Stimulated activated CD8-positive, alpha-beta memory T cell treated with anti-CD3 and anti-CD28 coated beads, Interleukin-4, amount 100 ng/mL, for 1 hour (primary cell): ENCODE results near the gene SLC38A8.
A peak's percentile ranks its signal among the peaks of the same experiment; 100 is the strongest.

Experiments used
- DNase-seq, 2 donors: peaks; one replicate each; pipeline ENCODE4 v3.0.0-alpha.2; 2020; ENCODE audit warnings: low read depth in 2 of 2, low spot score in 1 of 2

Gene SLC38A8

GRCh38 chr16:84033251-84034195 is 9.1 kb downstream of the SLC38A8 start:
- DNase-seq: no peak

- DNase-seq: no peak
Measured at GRCh38 chr16:84032458-84033178, 10.0 kb downstream of the SLC38A8 start.

DNA sequence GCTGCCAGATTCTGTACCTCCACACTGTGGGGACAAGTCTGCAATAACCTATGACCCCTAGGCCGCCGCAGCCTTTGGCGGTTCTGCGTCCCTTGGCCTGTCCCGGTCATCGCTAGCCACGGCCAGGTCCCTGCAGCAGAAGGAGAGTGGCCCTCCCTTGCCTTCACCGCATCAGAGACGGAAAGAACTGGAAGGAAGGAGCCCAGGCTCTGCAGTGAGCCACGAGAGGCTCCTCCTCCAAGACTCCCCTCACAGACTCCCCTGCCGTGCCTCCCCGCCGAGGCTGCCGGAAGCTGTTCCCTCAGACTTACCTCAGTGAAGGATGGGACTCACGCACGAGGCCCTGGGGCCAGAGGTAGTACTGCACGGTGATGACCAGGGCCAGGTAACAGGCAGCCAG is 11.0 kb downstream of the SLC38A8 start:
- no peak for DNase-seq

GRCh38 chr16:84029297-84030047 is 13.1 kb downstream of the SLC38A8 start:
- DNase-seq: no peak

GRCh38 chr16:84027625-84028024 is 15.0 kb downstream of the SLC38A8 start:
- no peak for DNase-seq

GRCh38 chr16:84026606-84027005 is 16.0 kb downstream of the SLC38A8 start:
- no peak for DNase-seq

- DNase-seq: no peak
Measured at GRCh38 chr16:84024854-84025253, 17.7 kb downstream of the SLC38A8 start.

GRCh38 chr16:84022644-84023043 is 20.0 kb downstream of the SLC38A8 start:
- DNase-seq: no peak

DNA sequence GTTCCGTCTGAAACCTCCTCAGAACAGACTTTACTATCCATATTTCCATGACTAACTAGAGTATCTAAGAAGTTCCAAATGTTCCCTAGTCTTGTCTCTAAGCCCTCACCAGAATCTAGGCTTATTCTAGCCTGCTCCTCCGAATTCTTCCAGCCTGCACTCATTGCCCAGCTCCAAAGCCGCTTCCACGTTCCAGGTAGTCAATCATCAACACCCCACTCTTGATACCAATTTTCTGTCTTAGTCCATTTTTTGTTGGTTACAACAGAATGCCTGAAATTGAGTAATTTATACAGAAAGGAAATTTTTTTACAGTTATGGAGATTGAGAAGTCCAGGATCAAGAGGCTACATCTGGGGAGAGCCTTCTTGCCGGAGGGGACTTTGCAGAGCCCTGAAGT is 21.1 kb downstream of the SLC38A8 start:
- DNase-seq: no peak

DNA sequence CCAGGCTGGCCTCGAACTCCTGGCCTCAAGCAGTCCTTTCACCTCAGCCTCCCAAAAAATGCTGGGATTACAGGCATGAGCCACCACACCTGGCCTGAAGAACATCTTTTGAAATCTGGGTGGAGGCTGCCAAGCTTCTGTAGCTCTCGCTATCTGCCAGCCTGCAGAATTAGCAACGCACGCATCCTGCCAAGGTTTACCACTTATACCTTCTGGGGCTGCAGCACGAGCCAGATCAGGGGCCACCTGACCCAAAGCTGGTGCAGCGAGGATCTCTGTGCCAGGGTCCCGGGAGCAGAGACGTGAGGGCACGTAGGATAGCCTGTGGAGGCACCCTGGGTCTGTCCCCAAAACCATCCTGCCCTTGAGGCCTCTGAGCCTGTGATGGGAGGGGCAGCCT is 22.2 kb downstream of the SLC38A8 start:
- DNase-seq: no peak

- DNase-seq: no peak
Measured at GRCh38 chr16:84018710-84019109, 23.9 kb downstream of the SLC38A8 start.

DNA sequence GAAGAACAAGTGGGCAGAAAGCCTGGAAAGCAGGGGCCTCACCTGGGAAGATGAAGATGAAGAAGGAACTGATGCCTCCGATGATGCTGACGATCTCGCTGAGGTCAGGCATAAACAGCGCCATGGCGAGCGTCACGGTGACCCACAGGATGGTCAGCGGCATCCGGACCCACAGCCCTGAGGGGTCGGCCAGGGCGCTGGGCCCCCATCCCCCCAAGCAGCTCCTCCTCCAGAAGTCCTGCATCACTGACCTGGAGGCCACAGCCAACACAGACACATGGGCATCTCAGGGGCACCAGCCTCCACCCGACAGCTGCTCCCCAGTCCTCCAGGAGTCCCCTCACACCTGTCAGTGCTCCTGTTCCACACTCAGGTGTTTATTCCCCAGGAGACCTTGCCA is 26.1 kb downstream of the SLC38A8 start:
- no peak for DNase-seq

DNA sequence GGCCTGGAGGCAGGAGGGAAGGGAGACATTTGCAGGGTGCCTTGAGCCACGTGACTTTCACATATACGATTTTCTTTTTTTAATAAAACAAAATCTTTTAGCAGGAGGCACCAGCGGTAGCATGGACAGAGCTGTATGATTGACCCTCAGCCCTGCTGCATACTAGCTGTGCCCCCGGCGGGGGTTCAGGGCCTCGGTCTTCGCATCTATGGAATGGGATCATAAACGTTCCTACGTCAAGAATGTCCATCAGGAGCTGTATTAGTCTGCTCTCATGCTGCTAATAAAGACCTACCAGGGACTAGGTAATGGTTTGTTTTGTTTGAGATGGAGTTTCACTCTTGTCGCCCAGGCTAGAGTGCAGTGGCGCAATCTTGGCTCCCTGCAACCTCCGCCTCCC is 27.2 kb downstream of the SLC38A8 start:
- no peak for DNase-seq

GRCh38 chr16:84014570-84015327 is 27.8 kb downstream of the SLC38A8 start:
- no peak for DNase-seq

DNA sequence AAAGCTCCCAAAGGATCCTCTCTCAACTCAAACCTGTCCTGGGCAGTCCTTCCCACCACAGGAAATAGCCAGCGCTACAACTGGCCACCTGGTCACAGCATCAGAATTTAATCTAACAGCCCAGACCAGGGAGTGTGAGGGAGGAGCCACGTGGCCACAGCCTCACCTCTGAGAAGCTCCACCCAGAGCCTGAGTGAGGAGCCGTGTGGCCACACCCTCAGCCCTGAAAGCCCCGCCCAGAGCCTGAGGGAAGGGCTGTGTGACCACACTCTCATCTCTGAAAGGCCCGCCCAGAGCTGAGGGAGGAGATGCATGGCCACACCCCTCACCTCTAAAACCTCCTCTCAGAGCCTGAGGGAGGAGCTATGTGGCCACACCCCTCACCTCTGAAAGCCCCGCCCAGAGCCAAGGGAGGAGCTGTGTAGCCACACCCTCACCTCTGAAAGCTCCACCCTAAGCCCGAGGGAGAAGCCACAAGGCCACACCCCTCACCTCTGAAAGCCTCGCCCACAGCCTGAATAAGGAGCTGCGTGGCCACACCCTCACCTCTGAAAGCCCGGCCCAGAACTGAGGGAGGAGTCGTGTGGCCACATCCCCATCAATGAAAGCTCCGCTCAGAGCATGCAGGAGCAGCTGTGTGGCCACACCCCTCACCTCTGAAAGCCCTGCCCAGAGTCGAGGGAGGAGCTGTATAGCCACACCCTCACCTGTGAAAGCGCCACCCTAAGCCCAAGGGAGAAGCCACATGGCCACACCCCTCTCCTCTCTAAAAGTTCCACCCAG is 28.6 kb downstream of the SLC38A8 start:
- peak in 1 of 2 donors; percentile 1 for DNase-seq

DNA sequence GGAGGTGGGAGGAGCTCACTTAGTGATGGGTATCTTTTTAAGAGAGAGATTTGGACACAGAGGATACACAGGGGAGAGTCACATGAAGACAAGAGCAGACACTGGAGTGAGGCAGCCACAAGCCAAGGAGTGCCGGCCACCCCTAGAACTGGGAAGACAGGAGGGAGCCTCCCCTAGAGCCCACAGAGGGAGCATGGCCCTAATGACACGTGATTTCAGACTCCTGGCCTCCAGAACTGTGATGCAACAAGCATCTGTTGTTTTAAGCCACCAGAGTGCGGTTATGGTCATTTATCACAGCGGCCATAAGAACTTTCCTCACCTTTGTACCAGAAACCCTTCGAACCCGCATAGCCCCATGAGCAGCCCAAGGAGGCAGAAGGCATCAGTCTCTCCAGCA is 33.3 kb downstream of the SLC38A8 start:
- DNase-seq: no peak

DNA sequence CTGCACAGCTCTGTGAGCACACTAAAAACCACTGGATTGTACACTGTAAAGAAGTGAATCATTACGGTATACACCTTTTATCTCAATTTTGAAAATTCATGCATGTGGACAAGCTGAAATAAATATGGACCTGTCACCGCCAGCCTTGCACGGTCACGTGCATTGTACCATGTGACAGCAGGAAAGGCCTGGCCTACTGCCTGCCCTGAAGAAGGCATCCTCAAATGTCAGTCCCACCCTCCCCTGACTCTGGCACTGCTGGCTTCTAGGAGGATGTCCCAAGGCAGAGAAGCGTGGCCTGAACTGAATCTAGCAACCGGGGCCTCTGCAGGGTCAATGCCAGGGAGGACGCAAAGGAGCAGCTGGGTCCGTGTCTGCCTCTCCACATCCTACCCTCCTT is 34.6 kb downstream of the SLC38A8 start:
- DNase-seq: no peak

DNA sequence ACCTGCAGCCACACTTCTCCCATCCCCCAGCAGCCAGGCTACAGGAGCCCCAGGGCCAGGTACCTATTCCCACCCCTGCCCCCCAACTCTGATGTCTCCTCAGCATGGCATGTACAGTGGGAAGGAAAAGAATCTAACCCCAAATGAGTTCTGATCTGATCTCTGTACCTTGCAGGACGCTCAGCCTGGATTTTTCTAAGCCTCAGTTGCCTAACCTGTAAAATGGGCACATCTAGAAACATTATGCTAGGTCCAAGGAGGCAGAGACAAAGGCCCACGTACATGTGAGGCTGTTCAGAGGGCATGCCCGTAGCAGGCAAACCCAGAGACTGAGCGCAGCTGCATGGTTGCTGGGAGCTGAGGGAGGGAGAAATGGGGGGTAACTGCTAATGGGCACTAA is 35.1 kb downstream of the SLC38A8 start:
- DNase-seq: no peak

- no peak for DNase-seq
Measured at GRCh38 chr16:84005391-84005790, 37.2 kb downstream of the SLC38A8 start.

DNA sequence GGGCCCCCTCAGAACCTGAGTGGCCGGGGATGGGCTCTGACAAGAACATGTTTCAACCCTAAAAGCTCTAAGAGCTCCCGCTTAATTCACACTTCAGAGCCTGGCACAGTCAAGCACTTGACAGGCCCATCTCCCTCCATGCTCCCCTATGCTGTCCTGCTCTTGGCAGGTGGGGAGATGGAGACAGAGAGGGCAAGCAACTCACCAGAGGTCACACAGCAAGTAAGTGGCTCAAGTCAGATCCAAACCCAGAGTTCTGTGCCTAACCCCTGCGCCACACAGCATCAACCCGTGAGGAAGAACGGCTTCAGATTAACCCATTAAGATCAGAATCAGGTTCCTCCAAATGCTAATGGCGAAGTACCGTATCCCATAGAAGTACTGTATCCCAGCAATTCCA is 38.2 kb downstream of the SLC38A8 start:
- DNase-seq: no peak
